PC-9 (cell line): ENCODE results near the gene LUM. TPM values are rescaled to one million over a fixed set of nuclear protein-coding genes. Genes with fewer than 3 reads are reported as not detected.

ENCODE experiments used
- BruUV-seq: library from RNA; stranded (reverse); fragments of 400-500 nt; replicated peaks from 2 replicates; lab custom pipeline; 2021; lab: Mats Ljungman, UMichigan
- CTCF ChIA-PET: fragments of 300-600 bp; sonication (Branson Sonifier 250); formaldehyde crosslinking; loops from one replicate; lab custom pipeline; 2022; ENCODE audit warnings: antibody characterized with exemption; lab: Charles Lee
- POLR2A ChIA-PET: fragments of 300-600 bp; sonication (Branson Sonifier 250); formaldehyde crosslinking; loops from one replicate; lab custom pipeline; 2022; ENCODE audit warnings: antibody characterized with exemption; ENCODE audit not compliant: unreplicated experiment; lab: Charles Lee
- DNase-seq, 2 experiments: peaks; one replicate each; pipeline versions ENCODE4 v3.0.0 to v3.0.0-alpha.2; 2015 to 2022; ENCODE audit warnings: mixed read lengths in 1 of 2
- H2AFZ ChIP-seq: fragments of 200-600 bp; sonication (generic); 2 replicates; pipeline ENCODE4 v1.8.1; 2017; ENCODE audit warnings: antibody characterized with exemption
- H3F3A ChIP-seq: fragments of 200-600 bp; sonication (generic); 2 replicates; pipeline ENCODE4 v1.8.1; 2017; ENCODE audit warnings: antibody characterized with exemption, mild to moderate bottlenecking, low read depth; ENCODE audit not compliant: insufficient read depth
- H3K27ac ChIP-seq: fragments of 200-600 bp; sonication (generic); 2 replicates; pipeline ENCODE4 v1.6.1; 2016; ENCODE audit warnings: mixed run types
- H3K27me3 ChIP-seq: fragments of 200-600 bp; sonication (generic); 2 replicates; pipeline ENCODE4 v1.6.1; 2016; ENCODE audit warnings: low read depth, mixed run types; ENCODE audit not compliant: insufficient read depth
- H3K36me3 ChIP-seq: fragments of 200-600 bp; sonication (generic); 2 replicates; pipeline ENCODE4 v1.6.1; 2016; ENCODE audit warnings: low read depth, mixed run types
- H3K4me1 ChIP-seq: fragments of 200-600 bp; sonication (generic); replicated peaks from 2 replicates; pipeline ENCODE4 v1.6.1; 2016; ENCODE audit warnings: mixed run types; ENCODE audit not compliant: insufficient read depth
- H3K4me2 ChIP-seq: fragments of 200-600 bp; sonication (generic); 2 replicates; pipeline ENCODE4 v1.6.1; 2017; ENCODE audit warnings: mixed run types
- H3K4me3 ChIP-seq: fragments of 200-600 bp; sonication (generic); 2 replicates; pipeline ENCODE4 v1.6.1; 2016; ENCODE audit warnings: mixed run types
- H3K79me2 ChIP-seq: fragments of 200-600 bp; sonication (generic); 2 replicates; pipeline ENCODE4 v1.6.1; 2017; ENCODE audit warnings: low read depth, mixed run types
- H3K9me2 ChIP-seq: fragments of 200-600 bp; sonication (generic); 2 replicates; pipeline ENCODE4 v1.8.1; 2017; ENCODE audit warnings: mild to moderate bottlenecking; ENCODE audit not compliant: insufficient read depth
- H3K9me3 ChIP-seq: fragments of 200-600 bp; sonication (generic); 2 replicates; pipeline ENCODE4 v1.8.1; 2016; ENCODE audit warnings: low read depth; ENCODE audit not compliant: insufficient read depth
- H4K20me1 ChIP-seq: fragments of 200-600 bp; sonication (generic); 2 replicates; pipeline ENCODE4 v1.8.1; 2017; ENCODE audit not compliant: insufficient read depth
- EZH2 ChIP-seq: fragments of 200-600 bp; sonication (generic); IDR thresholded peaks from 2 replicates; pipeline ENCODE4 v1.8.0; 2017; ENCODE audit warnings: antibody characterized with exemption, low read depth
- intact Hi-C: fragments of 100-400 bp; cut with micrococcal nuclease; formaldehyde crosslinking; loops from one replicate; pipeline ENCODE4 v1.10.0; 2022; ENCODE audit not compliant: unreplicated experiment
- total RNA-seq: library from RNA; stranded (reverse); gene quantifications from 2 replicates; pipeline ENCODE4 v1.2.3, GENCODE V29; 2021
- TF ChIP-seq, protein P1 (sequence below): fragments of 200-600 bp; sonication (generic); conservative IDR thresholded peaks from 2 replicates; pipeline ENCODE4 v1.6.1; 2017; ENCODE audit warnings: mixed run types, antibody characterized with exemption, mild to moderate bottlenecking, moderate library complexity

LUM gene
- total RNA-seq, 1 experiment from 2014 or later = not detected

GRCh38 chr12:91113621-91114020 is 2.3 kb upstream of the LUM start:
- intact Hi-C loops = no loop called here

GRCh38 chr12:91110311-91110924 is 876 bp downstream of the LUM start:
- Histone ChIP-seq H3K4me3 (no peak overlapping the region), H3K79me2 (no peaks in the 10 kb centered on the region), H3K36me3 (no peaks in the 10 kb centered on the region), H3K9me2 (no peaks in the 10 kb centered on the region), H4K20me1 (no peaks in the 10 kb centered on the region), H3K27me3 (no peaks in the 10 kb centered on the region), H3K9me3 (no peaks in the 10 kb centered on the region), H3K4me2 (no peak overlapping the region), H3K27ac (no peak overlapping the region), H2AFZ (no peak overlapping the region), H3F3A (no peaks in the 10 kb centered on the region), H3K4me1 (no peaks in the 10 kb centered on the region)
- no TSS peak for BruUV-seq
- intact Hi-C loops = no loop called here
- no peak for TF ChIP-seq EZH2
- TF ChIP-seq, protein P1, sequence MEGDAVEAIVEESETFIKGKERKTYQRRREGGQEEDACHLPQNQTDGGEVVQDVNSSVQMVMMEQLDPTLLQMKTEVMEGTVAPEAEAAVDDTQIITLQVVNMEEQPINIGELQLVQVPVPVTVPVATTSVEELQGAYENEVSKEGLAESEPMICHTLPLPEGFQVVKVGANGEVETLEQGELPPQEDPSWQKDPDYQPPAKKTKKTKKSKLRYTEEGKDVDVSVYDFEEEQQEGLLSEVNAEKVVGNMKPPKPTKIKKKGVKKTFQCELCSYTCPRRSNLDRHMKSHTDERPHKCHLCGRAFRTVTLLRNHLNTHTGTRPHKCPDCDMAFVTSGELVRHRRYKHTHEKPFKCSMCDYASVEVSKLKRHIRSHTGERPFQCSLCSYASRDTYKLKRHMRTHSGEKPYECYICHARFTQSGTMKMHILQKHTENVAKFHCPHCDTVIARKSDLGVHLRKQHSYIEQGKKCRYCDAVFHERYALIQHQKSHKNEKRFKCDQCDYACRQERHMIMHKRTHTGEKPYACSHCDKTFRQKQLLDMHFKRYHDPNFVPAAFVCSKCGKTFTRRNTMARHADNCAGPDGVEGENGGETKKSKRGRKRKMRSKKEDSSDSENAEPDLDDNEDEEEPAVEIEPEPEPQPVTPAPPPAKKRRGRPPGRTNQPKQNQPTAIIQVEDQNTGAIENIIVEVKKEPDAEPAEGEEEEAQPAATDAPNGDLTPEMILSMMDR = no peak
- POLR2A ChIA-PET = no interaction called here
- CTCF ChIA-PET = interaction anchor here (0.9 kb wide), 1 partner anchor 132 kb away, joined by 3 read pairs; no protein-coding TSS in a partner anchor
- DNase-seq = no peak

More at GRCh38 chr12:91113621-91114020, 2.3 kb upstream of the LUM start:
- Histone ChIP-seq H3K36me3 (no peaks in the 10 kb centered on the region), H3K27me3 (no peaks in the 10 kb centered on the region), H4K20me1 (no peaks in the 10 kb centered on the region), H3K4me3 (no peak overlapping the region), H3K27ac (no peak overlapping the region), H2AFZ (no peak overlapping the region), H3K9me3 (no peaks in the 10 kb centered on the region), H3F3A (no peaks in the 10 kb centered on the region), H3K9me2 (no peaks in the 10 kb centered on the region), H3K4me1 (no peaks in the 10 kb centered on the region), H3K4me2 (no peak overlapping the region), H3K79me2 (no peaks in the 10 kb centered on the region)
- ChIA-PET POLR2A (no interaction called here), CTCF (no interaction called here)
- BruUV-seq = no TSS peak
- TF ChIP-seq, protein P1 = no peak
- no peak for TF ChIP-seq EZH2
- no peak for DNase-seq

GRCh38 chr12:91109581-91110310 is 1.5 kb downstream of the LUM start:
- DNase-seq = no peak
- Histone ChIP-seq H2AFZ (no peak overlapping the region), H3K27me3 (no peaks in the 10 kb centered on the region), H3F3A (no peaks in the 10 kb centered on the region), H3K79me2 (no peaks in the 10 kb centered on the region), H3K4me2 (no peak overlapping the region), H4K20me1 (no peaks in the 10 kb centered on the region), H3K4me3 (no peak overlapping the region), H3K4me1 (no peaks in the 10 kb centered on the region), H3K27ac (no peak overlapping the region), H3K9me2 (no peaks in the 10 kb centered on the region), H3K36me3 (no peaks in the 10 kb centered on the region), H3K9me3 (no peaks in the 10 kb centered on the region)
- TF ChIP-seq, protein P1 = no peak
- no peak for TF ChIP-seq EZH2
- POLR2A ChIA-PET = no interaction called here
- intact Hi-C loops = loop anchor here (1.0 to 10.0 kb wide), 3 partner anchors 131 to 245 kb away; no protein-coding TSS in a partner anchor
- CTCF ChIA-PET = no interaction called here
- BruUV-seq = no TSS peak
